DMS79 (cell line): Measurements from ENCODE around the gene SNCAIP.

Source experiments
- DNase-seq: peaks from one replicate; lab custom pipeline; 2025; lab: John Stamatoyannopoulos, UW

The SNCAIP gene

GRCh38 chr5:122311961-122312590 lies at the start of gene SNCAIP:
Gene SNCAIP, plus strand, starts transcription at chr5:122312237. Its CDS starts 78,898 bp downstream, at chr5:122391135.
- no peak for DNase-seq

GRCh38 chr5:122263352-122264030 lies 48.5 kb upstream of the SNCAIP start:
- no peak for DNase-seq

- no peak for DNase-seq
These were observed 47.4 kb upstream of the SNCAIP start for GRCh38 chr5:122264610-122265009.

- no peak for DNase-seq
These were observed 44.9 kb upstream of the SNCAIP start for GRCh38 chr5:122267185-122267584.

GRCh38 chr5:122273696-122274095 lies 38.3 kb upstream of the SNCAIP start:
- no peak for DNase-seq

- no peak for DNase-seq
These were observed 28.4 kb upstream of the SNCAIP start for GRCh38 chr5:122283592-122283991.

GRCh38 chr5:122286541-122286940 lies 25.5 kb upstream of the SNCAIP start:
- DNase-seq = no peak

GRCh38 chr5:122287101-122287500 lies 24.9 kb upstream of the SNCAIP start:
- no peak for DNase-seq

- DNase-seq = no peak
These were observed 20.8 kb upstream of the SNCAIP start for GRCh38 chr5:122291000-122291901.

- DNase-seq = no peak
These were observed 19.7 kb upstream of the SNCAIP start for GRCh38 chr5:122292332-122292731.

GRCh38 chr5:122295138-122295537 lies 16.9 kb upstream of the SNCAIP start:
- DNase-seq = no peak

GRCh38 chr5:122296871-122297270 lies 15.2 kb upstream of the SNCAIP start:
- no peak for DNase-seq

GRCh38 chr5:122297587-122298298 lies 14.3 kb upstream of the SNCAIP start:
- no peak for DNase-seq

GRCh38 chr5:122300374-122300773 lies 11.7 kb upstream of the SNCAIP start:
- DNase-seq = no peak

- no peak for DNase-seq
These were observed 11.0 kb upstream of the SNCAIP start for GRCh38 chr5:122301016-122301415.

GRCh38 chr5:122304471-122305215 lies 7.4 kb upstream of the SNCAIP start:
- DNase-seq = no peak

- DNase-seq = no peak
These were observed 5.6 kb upstream of the SNCAIP start for GRCh38 chr5:122306461-122306860.

GRCh38 chr5:122310889-122311288 lies 1.1 kb upstream of the SNCAIP start:
- DNase-seq = no peak

- DNase-seq = no peak
These were observed 508 bp upstream of the SNCAIP start for GRCh38 chr5:122311497-122311960.

- DNase-seq = no peak
These were observed 762 bp downstream of the SNCAIP start for GRCh38 chr5:122312591-122313406.
